GM21423 (cell line): ENCODE measurements around the gene TBCC.

Source experiments
- ATAC-seq: cut with Tn5 transposase; IDR thresholded peaks from one replicate; pipeline ENCODE4 v1.9.1; 2021; ENCODE audit warnings: mild to moderate bottlenecking, moderate library complexity; ENCODE audit not compliant: unreplicated experiment

TBCC gene, protein sequence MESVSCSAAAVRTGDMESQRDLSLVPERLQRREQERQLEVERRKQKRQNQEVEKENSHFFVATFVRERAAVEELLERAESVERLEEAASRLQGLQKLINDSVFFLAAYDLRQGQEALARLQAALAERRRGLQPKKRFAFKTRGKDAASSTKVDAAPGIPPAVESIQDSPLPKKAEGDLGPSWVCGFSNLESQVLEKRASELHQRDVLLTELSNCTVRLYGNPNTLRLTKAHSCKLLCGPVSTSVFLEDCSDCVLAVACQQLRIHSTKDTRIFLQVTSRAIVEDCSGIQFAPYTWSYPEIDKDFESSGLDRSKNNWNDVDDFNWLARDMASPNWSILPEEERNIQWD

DNA sequence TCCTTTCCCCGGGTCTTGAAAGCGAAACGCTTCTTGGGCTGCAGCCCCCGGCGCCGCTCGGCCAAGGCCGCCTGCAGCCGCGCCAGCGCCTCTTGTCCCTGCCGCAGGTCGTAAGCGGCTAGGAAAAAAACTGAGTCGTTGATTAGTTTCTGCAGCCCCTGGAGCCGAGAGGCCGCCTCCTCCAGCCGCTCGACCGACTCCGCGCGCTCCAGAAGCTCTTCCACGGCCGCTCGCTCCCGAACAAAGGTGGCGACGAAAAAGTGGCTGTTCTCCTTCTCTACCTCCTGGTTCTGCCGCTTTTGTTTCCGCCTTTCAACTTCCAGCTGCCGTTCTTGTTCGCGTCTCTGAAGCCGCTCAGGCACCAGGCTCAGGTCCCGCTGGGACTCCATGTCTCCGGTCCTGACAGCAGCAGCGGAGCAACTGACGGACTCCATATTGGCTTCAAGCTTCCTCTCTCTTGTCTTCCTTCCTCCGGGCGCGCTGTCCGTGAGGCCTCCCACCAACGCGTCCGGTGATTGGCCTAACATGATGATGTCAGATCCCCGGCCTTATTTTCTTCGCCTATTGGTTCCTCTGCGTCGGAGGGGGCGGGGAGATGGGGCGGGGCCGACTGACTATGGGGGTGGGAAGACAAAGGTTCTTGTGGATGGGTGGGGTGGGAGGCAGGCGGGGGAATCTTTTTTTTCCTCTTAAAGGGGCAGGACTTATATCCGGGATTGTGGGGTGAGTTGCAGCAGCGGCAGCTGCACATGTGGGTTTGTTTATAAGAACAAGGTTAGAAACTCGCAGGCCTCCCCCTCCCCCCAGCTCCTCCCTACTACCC lies at the start of gene TBCC:
TBCC (minus strand) TSS at position 464 of the 823 bp plus-strand sequence; CDS start at position 434, 30 bp downstream.
- peak; percentile 78 for ATAC-seq

DNA sequence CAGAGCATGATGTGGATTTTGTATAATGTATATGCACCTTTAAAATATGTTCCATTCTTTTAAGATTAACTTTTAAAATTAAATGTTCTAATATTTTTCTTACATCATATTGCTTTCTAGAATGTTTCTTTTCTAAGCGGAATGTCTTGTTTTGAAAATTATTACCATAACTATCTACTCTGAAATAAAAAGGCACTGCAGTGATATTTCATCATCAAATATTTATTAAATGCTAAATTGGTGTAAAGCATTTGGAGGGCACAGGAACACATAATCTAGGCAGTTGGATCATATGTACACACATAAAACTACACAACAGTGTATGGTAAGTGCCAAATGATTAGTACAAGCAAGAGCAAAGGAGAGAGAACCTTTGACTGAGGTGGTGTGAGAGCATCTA lies 49.7 kb upstream of the TBCC start:
- ATAC-seq: no peak

DNA sequence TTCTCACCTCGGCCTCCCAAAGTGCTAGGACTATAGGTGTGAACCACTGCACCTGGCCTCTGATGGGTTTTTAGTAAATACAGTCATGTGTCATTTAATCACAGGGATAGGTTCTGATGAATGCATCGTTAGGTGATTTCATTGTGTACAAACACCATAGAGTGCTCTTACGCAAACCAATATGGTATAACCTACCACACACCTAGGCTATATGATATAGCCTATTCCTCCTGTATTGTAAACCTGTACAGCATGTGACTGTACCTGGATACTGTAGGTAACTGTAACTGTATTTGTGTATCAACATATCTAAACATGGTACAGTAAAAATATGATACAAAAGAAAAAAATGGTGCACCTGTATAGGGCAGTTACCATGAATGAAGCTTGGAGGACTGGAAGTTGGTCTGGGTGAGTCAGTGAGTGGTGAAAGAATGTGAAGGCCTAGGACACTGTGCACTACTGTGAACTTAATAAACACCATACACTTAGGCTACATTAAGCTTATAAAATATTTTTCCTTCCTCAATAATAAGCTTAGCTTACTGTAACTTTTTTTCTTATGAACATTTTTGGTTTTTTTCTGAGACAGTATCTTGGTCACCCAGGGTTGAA lies 45.9 kb upstream of the TBCC start:
- ATAC-seq: no peak

DNA sequence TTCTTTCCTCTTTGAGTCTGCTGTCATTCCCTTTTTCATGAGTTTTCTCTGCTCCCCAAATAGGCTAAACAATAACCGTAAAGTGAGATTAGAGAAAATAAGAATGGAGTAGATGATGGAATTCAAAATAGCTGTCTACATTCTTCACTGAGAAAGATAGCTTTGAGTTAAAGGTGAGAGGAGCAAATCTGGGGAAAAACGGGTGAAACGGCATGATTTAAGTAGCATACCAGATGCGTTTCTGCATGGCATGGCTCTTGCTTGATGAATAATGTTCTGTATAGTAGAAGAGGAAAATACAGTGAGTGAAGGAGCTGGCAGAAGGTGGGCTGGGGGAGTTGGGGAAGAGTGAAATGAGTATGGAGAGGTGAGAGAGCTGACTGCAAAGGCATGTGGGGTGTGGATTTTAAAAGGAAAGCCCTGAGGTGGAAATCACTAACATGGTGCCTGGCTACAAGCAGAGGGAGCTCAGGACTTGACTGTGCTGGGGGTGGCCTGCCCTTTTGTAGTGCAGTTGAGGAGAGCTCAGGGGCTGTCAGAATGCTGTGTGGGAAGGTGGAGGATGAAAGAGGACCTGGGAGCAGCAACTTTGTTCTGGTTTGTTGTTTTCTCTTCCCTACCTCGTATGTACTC lies 44.8 kb upstream of the TBCC start:
- no peak for ATAC-seq

DNA sequence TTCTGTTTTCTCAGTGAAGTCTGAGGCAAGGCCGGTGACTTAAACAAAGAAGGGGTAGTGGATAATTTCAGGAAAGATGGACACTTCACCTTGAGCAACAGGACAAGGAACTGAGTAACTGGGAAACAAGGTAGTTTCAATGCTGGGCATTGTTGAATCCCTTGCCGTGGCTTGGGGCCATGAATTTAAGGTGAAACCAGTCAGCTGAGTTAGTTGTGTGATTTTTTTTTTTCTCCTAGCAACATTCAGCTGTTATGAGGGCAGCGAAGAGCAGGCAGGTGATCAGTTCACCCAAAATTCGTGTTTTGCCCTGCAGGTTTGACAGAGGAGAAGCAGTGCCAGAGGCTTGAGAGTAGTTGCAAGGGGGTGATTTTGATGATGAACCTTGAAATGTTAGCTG lies 42.8 kb upstream of the TBCC start:
- no peak for ATAC-seq

DNA sequence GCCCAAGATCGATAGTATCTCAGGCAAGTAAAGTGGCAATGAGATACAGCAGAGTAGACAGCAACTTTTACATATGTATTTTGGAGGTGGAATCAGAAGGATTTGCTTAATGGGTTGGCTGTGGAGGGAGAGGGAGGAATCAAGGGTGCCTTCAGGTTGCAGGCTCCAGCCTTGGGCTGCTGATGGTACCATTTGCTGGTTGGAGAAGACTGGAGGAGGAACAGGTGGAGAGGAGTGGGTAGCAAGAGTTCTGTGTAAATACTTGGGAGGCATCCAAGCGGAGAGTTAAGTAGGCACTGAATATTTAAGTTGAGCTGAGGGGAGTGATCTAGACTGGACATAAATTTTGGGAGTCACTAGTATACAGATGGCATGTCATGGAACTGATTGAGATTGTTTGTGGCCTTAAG lies 41.2 kb upstream of the TBCC start:
- no peak for ATAC-seq

DNA sequence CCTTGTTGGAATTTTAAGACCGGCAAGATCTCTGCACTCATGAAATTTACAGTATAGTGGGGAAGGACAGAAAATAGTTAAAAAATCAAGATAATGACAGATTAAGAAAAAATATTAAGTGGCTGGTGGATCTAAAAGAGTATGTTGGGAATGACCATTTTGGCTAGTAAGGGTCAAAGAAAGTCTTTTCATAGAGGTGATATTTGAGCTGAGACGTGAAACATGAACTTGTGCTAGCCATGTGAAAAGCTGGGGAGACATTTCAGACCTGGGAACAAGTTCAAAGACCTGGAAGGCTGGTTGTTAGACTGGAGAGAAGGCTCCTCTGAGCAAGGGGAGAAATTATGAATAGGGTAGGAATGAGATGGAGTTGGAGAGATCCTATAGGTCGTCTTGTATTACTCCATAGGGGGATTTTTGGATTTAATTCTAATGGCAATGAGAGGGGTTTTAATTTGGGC lies 40.7 kb upstream of the TBCC start:
- ATAC-seq: no peak

DNA sequence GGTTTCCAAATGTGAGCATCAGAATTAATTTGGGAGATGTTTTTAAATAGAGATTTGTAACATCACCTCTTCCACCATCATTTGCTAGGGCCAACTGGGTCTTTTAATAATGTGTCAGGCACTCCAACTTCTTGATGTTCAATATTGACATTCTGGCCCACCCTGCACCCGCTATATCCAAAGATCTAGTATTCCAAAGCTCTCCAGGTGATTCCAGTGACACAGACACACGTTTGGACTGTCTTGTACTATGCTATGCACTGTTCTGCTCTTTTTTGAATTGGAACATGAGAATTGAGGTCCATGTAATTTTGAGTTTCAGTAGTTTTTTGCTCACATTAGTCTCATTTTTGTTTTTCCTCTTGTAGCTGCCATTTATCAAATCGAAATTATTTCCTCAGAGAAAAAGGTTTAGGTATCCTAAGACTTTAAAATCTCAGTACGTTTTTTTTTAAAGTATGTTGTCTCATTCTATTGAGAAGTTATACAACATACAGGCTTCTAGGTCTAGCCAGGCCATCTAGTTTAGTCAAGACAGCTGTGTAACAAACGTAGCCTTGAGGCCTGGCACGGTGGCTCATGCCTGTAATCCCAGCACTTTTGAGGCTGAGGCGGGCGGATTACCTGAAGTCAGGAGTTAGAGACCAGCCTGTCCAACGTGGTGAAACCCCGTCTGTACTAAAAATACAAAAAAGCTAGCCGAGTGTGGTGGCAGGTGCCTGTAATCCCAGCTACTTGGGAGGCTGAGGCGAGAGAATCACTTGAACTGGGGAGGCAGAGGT lies 39.0 kb upstream of the TBCC start:
- no peak for ATAC-seq

DNA sequence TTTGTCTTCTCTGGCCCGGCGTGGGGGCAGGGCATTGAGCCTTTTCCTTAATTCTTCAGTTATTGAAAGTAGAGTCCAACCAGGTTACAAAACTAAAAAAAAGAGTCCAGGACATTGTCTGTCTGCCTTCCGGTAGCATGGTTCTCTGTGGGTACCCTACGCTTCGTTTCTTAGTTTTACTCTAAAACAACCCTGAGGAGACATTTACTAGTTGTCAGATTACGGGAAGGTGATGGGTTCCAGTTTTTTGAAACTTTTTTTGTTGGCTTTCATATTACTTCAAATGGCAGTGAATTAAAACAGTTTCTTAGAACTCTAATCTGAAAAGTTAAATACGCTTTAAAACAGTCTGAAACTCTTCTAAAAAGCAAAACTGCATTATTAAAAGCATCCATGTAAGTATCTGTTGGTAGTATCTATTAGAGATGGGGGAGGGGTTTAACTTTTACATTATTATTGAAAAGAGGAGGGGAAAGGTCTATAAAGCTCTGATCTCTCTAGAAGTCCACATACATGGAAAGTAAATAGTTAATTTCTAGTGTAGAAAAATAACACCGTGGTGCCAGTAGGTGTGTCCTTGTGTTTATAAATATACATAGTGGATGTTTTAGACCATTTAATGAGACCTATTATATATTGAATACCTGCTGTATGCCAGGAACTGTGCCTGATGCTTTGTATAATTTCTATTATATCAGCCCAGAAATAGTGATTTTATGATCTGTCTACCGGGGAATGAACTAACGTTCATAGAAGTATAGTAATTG lies 38.2 kb upstream of the TBCC start:
- no peak for ATAC-seq

DNA sequence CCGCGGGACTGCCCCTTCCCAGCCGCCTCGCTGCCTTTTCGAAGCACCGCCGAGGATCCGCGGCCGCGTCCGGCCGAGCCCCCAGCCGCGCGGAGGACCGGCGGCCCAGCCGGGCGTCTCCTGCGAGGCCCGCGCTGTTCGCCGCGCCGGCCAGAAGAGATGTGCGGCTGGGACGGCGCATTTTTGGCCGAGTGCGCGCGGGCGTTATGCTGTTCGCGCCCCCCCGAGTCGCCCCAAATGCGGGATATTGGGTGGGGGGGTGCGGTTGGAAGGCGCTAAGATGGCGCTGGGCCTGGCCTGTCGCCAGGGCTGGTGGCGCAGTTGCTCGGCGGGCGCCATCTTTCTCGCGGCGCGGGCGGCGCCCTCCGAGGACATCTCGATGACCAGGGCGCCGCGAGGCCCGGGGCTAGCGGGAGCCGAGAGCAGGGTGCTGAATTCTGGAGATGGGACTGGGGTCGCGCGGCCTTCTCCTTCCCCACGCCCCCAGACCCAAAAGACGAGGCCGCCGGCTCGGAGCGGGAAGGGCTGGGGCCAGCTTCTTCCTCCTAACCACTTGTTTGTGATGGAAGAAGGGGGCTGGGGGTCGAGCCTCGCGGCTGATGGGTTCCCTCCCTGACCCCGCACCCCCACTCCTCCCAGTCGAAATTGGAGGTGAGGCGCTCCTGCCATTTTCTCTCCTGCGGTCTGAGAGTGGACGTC lies 37.4 kb upstream of the TBCC start:
- ATAC-seq: peak; percentile 43

DNA sequence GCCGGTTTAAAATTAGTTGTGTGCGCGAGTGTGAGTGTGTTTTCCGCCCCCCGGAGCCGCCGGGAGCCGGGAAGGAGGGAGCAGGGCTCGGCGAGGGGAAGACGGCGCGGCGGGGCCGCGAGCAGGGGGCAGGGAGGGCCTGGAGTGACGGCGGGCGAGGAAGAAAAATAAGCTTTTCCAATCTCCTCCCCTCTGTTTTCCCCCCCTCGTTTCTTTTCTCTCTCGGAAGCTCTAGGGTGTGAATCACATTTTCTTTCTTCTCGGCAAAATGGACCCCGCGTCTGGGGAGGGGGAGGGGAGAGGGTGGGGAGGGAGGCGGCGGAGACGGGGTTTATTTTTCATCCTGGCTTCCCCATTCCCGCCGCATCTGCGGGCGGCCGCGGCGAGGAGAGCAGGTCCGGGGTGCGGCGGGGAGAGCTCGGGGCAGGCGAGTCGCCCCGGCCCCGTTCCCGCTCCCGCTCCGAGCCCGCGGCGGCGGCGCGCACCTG lies 36.8 kb upstream of the TBCC start:
- peak; percentile 26 for ATAC-seq

DNA sequence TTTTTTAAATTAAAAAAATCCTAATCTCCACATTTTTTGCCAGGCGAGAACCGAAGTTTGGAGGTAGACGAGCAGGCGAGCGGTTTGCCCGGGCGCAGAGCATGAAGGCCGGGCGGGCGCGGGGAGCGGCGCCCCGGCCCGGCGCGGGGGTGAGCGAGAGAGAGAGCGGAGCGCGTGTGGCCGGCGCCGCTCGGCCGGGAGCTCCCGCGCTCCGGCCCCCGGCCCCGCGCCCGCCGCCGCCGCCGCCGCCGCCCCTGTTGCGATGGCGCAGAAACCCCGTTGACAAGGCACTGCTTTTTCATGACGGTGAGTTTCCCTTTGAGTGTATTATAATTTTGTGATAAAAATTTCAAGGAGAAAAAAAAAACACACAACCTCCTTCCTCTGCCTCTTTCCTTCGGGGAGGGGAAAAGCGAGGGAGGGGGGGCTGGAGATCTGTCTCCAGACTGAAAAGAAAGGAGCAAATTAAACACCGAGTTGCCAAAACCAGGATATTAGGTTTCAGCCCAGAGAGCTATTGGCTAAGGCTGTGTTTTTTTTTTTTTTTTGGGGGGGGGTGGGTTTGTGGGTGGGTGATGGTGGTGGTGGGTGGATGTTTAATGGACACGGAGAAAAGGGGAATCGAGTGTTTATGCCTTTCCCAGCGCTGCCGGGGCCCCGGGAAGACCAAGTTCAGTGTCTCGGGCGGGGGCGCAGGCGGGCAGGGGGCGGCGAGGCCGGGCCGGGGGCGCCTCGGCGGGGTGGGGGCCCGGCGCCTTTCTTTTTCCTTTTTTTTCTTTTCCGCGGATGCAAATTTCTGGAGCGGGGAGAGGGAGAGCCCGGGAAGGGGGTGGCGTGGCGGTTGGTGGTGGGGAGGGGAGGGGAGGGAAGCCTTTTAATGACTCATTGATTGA lies 36.1 kb upstream of the TBCC start, which contains the start of gene BICRAL:
BICRAL (plus strand) TSS at position 257 of the 893 bp plus-strand sequence. CDS start 39,971 bp downstream, outside the sequence.
- ATAC-seq: no peak

DNA sequence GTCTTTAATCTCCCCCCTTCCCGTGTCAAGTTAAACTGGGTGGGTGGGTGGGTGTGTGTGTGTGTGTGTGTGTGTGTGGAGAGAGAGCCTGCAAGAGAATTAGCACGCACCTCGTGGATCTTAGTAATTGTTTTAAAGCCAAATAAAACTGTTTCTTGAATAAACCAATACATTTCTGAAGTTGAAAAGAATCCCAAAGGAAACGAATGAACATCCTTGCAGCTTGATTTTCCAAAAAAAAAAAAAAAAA lies 35.6 kb upstream of the TBCC start:
- ATAC-seq: no peak

DNA sequence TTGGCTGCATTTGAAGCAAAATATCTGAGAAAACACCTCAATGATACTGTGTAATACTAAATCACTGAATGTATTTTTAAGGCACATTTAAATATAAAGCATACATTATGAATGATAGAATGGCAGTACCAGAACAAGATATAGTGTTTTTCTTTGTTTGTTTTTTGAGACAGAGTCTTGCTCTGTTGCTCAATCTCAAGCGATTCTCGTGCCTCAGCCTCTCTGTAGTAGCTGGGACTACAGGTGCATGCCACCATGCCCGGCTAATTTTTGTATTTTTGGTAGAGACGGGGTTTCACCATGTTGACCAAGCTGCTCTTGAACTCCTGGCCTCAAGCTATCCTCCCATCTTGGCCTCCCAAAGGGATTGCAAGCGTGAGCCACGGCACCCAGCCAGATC lies 33.6 kb upstream of the TBCC start:
- ATAC-seq: no peak

DNA sequence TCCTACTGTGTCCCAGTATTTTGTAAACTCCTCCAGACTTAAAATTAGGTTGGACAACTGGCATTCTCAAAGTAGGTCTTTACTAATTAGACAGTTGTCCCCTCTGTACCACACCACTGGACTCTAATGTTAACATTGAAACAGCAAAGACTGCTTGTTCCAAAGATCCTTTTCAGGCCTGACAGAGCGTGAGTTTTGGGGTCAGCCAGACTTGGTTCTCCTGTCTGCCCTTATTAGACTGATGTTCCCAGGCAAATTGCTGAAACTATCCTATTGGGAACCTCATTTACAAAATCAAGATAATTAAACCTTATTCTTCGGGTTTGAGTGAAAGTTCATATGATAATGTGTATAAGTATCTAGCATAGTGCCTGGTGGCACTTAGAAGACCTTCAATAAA lies 32.2 kb upstream of the TBCC start:
- ATAC-seq: no peak

DNA sequence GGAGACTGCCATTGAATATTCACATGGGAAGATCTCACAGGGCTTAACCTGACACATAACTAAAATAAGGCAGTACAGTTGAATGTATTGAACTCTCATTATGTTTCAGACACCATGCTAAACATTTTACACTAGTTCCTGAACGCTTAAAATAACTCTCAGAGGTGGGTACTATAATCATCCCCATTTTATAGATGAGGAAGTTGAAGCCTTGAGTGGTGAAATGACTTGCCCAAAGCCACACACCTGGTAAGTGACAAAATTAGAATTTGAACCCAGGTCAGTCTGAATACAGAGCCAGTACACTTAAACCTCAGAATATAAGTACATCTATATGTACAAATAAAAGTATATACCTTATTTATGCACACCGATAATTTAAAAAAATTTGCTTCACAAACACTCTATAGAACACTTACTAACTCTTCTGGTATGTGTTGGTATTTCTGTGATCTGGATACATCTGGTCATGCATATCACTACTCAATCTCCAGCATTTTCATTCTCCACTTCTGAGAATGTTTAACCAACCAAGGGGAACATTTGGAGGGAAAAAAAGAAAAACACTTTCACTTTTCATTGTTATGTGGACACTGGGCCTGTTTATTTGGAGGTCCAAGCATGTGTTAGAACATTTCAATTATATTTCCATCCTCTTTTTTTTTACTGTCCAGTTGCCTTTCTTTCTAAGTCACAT lies 31.4 kb upstream of the TBCC start:
- ATAC-seq: no peak

DNA sequence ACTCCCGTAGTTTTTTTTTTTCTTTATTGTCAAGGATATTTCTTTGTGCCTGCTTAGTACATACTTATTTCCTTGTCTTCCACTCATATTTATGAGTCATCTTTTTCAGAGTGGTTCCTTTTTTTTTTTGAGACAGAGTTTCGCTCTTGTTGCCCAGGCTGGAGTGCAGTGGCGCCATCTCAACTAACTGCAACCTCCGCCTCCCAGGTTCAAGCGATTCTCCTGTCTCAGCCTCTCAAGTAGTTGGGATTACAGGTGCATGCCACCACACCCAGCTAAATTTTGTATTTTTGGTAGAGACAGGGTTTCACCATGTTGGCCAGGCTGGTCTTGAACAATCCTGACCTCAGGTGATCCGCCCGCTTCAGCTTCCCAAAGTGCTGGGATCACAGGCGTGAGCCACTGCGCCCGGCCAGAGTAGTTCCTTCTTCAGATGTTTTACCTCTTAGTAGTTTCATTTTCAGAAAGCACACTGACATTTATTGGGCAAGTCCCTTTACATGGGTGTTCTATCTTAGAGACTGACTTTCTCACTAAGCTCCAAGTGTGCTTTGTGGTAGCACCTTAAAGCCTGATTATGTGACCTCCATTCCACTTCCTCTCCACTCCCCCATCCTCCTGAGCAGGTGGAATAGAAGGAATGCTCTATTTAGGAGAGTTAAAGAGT lies 29.1 kb upstream of the TBCC start:
- peak; percentile 40 for ATAC-seq
